Breast epithelium (tissue), 3 donors: ENCODE measurements around the gene OBI1.

Experiments used
- CTCF ChIP-seq, 3 donors: fragments of 450-650 bp; IDR thresholded peaks; one replicate each; pipeline ENCODE4 v1.5.1; 2016 to 2017; ENCODE audit warnings: antibody characterized with exemption in 3 of 3, mild to moderate bottlenecking in 3 of 3, moderate library complexity in 3 of 3
- POLR2A ChIP-seq: fragments of 450-650 bp; IDR thresholded peaks from one replicate; pipeline ENCODE4 v1.6.1; 2016; ENCODE audit warnings: antibody characterized with exemption, mild to moderate bottlenecking, moderate library complexity
- POLR2AphosphoS5 ChIP-seq, 3 donors: sonication (generic); formaldehyde crosslinking; IDR thresholded peaks; one replicate each; pipeline ENCODE4 v1.6.1; 2017; ENCODE audit warnings: antibody characterized with exemption in 3 of 3

GRCh38 chr13:78632996-78633395 lies 26.0 kb downstream of the OBI1 start:
- TF ChIP-seq POLR2A (no peak), CTCF (IDR thresholded peaks at IDR 0.05) (no peak), POLR2AphosphoS5 (IDR thresholded peaks at IDR 0.05) (no peak)
